ENCODE results near the gene GBA2. TPM values are rescaled to one million over a fixed set of nuclear protein-coding genes. Genes with fewer than 3 reads are reported as not detected.

Gene GBA2
- total RNA-seq, 4 donors from 2014 or later = 33.7 to 94.7 (median 57.9) TPM

DNA sequence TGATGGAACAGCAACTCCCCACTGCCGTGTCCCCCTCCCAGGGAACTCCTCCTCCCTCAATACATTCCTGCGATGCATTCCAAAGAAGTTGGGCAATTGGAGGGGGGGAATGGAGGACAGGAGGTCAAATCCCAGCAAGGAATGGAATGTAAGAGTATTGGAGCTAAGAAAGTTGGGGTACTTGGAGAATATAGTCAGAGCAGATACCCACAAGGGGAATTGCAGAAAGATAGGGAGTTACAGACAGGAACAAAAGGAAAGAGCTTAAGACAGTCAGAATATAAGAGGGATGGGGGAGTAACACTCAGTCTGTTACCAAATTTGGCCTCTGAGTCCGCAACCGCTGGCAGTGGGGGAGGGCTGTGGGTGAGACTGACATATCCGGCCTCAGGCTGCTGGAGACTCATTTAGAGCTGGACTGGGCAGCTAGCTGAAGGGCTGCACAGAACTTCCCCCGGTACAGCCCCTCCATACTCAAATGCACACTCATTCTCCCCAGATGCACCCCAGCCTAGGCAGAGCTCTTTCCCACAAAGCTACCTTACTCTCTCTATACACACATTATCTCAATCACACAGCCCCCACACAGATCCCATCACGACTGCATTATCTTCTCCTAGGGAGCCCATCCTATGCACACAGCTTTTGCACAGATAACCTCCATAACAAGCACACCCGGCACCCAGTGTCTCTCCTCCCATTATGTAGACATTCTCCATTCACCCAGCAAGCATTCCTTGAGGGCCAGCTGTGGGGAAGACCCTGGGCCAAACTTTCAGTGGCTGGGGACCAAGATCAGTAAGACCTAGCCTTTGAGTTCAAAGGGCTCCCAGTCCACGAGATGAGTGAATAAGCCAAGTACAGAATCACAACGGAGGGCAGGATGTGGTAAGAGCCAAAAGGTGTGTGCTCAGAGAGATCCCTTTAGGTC, 20.7 kb downstream of the GBA2 start:
- no peak for DNase-seq (ENCODE audit: low spot score)
- peak; percentile 50 for ATAC-seq (ENCODE audit: low FRiP score)
- TF ChIP-seq, protein P1, sequence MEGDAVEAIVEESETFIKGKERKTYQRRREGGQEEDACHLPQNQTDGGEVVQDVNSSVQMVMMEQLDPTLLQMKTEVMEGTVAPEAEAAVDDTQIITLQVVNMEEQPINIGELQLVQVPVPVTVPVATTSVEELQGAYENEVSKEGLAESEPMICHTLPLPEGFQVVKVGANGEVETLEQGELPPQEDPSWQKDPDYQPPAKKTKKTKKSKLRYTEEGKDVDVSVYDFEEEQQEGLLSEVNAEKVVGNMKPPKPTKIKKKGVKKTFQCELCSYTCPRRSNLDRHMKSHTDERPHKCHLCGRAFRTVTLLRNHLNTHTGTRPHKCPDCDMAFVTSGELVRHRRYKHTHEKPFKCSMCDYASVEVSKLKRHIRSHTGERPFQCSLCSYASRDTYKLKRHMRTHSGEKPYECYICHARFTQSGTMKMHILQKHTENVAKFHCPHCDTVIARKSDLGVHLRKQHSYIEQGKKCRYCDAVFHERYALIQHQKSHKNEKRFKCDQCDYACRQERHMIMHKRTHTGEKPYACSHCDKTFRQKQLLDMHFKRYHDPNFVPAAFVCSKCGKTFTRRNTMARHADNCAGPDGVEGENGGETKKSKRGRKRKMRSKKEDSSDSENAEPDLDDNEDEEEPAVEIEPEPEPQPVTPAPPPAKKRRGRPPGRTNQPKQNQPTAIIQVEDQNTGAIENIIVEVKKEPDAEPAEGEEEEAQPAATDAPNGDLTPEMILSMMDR (IDR thresholded peaks at IDR 0.05) = no peak

GRCh38 chr9:35727676-35728040, 21.4 kb downstream of the GBA2 start:
- TF ChIP-seq, protein P1 (IDR thresholded peaks at IDR 0.05) = no peak
- no peak for ATAC-seq (ENCODE audit: low FRiP score)
- no peak for DNase-seq (ENCODE audit: low spot score)

GRCh38 chr9:35726931-35727330, 22.1 kb downstream of the GBA2 start:
- TF ChIP-seq, protein P1 (IDR thresholded peaks at IDR 0.05) = no peak
- DNase-seq (ENCODE audit: low spot score) = no peak
- no peak for ATAC-seq (ENCODE audit: low FRiP score)

- DNase-seq (ENCODE audit: low spot score) (no peak), ATAC-seq (ENCODE audit: low FRiP score) (no peak)
- TF ChIP-seq, protein P1 (IDR thresholded peaks at IDR 0.05) = no peak
Observed at GRCh38 chr9:35725362-35725761, 23.7 kb downstream of the GBA2 start.

- DNase-seq (ENCODE audit: low spot score) (no peak), ATAC-seq (ENCODE audit: low FRiP score) (no peak)
- TF ChIP-seq, protein P1 (IDR thresholded peaks at IDR 0.05) = no peak
Observed at GRCh38 chr9:35723908-35724307, 25.1 kb downstream of the GBA2 start.

DNA sequence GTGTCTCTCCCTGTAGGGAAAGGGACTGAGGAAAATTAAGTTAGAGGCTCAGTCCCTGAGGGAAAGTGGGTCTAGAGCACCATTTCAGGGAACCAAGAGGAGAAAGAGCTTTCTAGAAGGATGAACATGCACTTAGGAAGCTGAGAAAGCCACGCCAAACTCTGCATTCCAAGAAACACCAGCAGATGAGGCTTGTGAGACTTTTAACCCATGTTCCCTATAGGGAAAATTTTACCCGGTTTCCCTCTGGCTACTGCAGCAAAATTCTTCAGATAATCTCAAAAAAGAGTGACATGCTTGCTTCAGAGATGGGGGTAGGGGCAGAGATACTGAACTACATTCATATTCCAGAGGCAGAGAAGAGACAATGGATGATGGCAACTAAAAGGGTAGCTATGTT, 25.6 kb downstream of the GBA2 start:
- TF ChIP-seq, protein P1 (IDR thresholded peaks at IDR 0.05) = no peak
- no peak for DNase-seq (ENCODE audit: low spot score)
- ATAC-seq (ENCODE audit: low FRiP score) = no peak

- no peak for ATAC-seq (ENCODE audit: low FRiP score)
- DNase-seq (ENCODE audit: low spot score) = no peak
Observed at GRCh38 chr9:35719546-35719945, 29.5 kb downstream of the GBA2 start.

More at GRCh38 chr9:35719546-35719945, 29.5 kb downstream of the GBA2 start:
- TF ChIP-seq, protein P1 (IDR thresholded peaks at IDR 0.05) = no peak
